HG03103 (cell line): ENCODE results near the gene UBE2L6.
A peak's percentile ranks its signal among the peaks of the same experiment; 100 is the strongest.

Experiments used
- ATAC-seq: cut with Tn5 transposase; IDR thresholded peaks from one replicate; pipeline ENCODE4 v1.9.1; 2021; ENCODE audit warnings: low read depth; ENCODE audit not compliant: unreplicated experiment

UBE2L6 gene

DNA sequence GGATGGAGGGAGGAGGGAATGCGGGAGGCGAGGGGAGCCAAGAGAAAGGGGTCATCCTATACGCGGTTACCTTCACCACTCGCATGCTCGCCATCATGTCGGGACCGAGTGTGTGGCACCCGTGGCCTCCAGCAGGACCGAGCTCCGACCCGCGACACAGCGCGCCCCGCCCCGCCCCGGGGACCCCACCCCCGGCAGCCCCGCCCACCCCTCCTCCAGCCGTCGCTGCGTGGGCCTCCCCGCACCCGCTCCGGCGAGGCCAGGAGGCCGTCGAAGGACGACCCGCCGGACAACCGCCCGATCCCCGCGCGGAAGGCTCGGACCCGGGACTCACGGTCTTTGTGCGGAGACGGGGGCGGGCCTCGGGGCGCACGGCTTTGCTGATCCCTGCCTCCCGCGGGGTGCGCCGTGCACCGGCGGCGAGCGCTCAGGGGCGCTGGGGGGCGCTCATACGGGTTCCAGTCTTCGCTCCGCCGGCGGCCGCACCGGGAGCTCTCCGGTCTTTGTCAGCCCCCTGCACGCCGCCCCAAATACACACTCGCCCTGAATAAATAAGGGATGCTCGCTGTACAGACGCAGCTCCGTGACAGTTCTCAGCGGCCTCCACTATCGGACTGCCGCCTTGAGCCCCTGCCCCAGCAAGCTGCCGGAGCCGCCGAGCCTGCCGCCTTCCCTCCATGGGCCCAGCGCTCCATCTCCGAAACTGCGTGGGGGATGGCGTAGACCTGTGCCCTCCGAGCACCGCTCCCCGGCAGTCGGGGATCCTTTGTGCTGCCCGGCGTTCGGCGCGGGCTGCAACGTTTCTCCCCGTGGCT, at the start of gene UBE2L6:
Gene UBE2L6, minus strand, starts transcription at position 158 of the 815 bp plus-strand sequence. Its CDS starts 61 bp downstream, at position 97.
- ATAC-seq = peak; percentile 63

DNA sequence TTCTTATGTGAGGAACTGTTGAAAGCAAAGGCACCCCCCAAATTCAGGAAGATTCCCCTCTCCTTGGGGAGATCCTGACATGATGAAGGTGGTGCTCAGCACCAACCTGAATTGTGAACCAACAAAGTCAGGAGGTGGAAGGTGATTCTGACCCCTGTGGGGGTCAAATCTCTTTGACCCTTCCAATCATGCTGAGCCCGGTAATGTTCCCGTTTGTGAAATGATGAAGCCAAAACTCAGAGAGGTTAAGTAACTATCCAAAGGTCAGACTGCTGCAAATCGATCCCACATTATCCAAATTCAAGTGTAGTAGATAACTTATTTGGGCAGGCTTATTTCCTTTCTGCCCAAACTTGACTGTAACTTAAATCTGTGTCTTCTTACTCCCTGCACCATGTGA, 49.1 kb upstream of the UBE2L6 start:
- ATAC-seq = no peak

DNA sequence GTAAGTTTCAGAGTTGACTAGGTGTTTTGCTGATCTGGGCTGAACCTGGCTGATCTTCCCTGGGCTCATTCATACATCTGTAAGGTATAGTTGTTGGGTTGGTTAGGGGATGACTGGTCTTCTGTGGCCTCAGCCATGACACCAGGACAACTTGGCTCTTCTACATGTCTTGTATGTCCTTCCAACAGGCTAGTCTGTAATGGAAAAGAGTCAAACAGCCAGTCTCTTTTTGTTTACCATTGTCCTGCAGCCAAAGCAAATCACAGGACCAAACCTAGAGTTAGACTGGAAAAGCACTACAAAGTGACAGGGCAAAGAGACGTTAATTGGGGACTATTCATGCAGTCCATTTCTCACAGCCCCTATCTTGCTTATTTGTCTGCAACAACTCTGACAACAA, 47.8 kb upstream of the UBE2L6 start:
- ATAC-seq = no peak

DNA sequence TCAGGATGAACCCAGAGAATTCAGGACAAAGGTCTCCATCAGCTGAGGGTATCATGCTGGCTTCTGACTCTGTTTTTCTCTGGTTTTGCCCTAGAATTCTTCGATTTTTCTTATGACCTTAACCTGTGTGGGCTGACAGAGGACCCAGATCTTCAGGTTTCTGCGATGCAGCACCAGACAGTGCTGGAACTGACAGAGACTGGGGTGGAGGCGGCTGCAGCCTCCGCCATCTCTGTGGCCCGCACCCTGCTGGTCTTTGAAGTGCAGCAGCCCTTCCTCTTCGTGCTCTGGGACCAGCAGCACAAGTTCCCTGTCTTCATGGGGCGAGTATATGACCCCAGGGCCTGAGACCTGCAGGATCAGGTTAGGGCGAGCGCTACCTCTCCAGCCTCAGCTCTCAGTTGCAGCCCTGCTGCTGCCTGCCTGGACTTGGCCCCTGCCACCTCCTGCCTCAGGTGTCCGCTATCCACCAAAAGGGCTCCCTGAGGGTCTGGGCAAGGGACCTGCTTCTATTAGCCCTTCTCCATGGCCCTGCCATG, 46.8 kb upstream of the UBE2L6 start:
- ATAC-seq = no peak

DNA sequence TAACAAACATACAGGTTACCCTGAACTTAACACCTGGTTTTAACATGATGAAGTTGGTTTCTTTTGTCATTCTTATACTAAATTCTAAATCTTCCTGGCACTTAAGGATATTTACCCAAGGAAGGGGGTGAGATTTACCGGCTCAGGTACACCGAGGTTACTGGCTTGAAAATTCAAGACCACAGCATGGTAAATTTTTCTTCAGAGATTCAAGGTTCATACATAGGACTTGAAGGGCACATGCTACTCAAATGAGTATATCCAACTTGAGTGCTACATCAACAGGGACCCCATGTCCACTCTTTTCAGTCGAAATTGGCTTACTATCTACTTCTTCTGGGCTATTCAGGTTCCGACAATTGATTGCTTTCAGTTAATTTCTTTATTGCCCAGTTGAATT, 42.7 kb upstream of the UBE2L6 start:
- ATAC-seq = no peak

DNA sequence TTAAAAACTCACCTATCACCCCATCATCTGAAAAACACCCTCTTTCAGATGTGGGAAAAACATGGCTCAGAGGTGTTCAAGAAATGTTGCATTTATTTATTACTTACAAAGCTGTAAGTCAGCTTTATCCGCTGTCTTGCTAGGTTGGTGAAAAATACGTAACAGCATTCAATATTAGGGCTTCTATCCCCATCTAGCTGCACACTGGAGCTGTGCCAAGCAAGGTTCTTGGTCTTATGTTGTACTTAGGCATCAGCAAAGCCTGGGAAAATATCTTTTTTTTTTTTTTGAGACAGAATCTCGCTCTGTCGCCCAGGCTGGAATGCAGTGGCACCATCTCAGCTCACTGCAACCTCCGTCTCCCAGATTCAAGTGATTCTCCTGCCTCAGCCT, 37.6 kb upstream of the UBE2L6 start:
- ATAC-seq = no peak

DNA sequence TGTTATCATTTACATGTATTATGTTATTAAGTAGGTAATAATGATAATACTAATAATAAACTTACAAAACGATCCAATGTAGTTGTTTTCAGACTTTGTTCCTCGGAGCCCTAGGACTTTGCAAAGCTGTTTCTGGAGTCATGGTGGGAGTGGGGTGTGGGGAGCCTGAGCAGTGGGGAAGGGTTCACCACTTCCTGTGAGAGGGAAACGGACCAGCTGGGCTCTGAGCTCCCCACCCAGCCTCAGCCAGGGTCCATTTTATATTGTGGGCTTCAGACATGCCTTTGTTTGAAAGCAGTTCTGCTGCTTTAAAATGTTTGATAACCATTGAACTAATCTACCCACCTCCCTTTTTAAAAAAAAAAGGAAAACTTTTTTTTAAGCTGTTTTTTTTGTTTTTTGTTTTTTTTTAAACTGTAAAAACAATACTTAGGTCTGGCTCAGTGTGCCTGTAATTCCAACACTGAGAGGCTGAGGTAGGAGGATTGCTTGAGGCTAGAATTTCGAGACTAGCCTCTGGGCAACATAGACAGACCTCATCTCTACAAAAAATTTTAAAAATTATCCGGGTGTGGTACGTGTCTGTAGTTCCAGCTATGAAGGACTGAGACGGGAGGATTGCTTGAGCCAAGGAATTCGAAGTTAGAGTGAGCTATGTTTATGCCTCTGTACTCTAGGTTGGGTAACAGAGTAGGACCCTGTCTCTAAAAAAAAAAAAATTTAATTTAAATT, 37.0 kb upstream of the UBE2L6 start:
- ATAC-seq = no peak

DNA sequence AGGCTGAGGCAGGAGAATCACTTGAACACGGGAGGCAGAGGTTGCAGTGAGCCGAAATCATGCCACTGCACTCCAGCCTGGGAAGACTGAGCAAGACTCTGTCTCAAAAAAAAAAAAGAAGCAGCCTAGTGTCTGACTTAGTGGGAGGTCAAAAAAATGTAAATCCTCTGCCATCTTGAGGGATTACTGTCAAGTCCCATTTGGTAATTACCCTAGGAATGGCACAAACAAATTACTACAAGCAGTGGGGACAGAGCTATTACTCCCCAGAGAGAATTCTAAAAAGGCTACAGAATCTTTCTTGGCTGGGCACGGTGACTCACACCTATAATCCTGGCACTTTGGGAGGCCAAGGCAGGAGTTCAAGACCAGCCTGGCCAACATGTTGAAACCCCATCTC, 33.8 kb upstream of the UBE2L6 start:
- ATAC-seq = no peak

DNA sequence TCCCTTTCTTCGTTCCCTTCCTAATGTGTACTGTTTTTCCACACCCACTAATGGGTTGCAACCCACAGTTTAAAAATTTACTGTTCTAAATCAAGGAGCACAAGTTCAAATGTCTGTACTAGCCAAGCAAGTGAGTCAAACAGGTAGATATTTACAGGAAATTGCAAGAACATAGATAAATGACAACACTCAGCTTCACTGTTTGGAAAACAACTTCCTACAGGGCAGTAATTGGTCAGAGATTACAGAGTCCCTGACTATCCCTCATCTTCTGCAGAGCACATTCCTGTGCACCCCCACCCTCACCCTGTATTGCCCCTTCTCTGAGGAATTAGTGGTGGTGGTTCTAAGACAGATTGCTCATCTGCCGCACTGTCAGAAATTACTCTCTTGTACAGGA, 31.9 kb upstream of the UBE2L6 start:
- ATAC-seq = no peak

DNA sequence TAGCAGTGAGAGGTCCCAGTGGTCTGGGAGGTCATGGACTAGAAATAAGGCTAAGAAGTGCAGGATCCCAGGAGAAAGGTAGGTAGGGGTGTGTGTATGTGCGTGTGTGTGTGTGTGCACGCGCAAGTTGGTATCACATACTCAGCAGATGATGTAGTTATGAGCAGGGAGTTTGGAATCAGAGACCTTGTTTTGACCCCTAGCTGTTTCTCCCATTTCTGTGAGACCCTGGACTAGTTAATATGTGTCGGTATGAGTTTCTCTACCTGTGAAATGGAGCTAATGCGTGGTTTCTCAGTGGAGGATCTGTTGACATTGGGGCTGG, 31.3 kb upstream of the UBE2L6 start:
- ATAC-seq = no peak

DNA sequence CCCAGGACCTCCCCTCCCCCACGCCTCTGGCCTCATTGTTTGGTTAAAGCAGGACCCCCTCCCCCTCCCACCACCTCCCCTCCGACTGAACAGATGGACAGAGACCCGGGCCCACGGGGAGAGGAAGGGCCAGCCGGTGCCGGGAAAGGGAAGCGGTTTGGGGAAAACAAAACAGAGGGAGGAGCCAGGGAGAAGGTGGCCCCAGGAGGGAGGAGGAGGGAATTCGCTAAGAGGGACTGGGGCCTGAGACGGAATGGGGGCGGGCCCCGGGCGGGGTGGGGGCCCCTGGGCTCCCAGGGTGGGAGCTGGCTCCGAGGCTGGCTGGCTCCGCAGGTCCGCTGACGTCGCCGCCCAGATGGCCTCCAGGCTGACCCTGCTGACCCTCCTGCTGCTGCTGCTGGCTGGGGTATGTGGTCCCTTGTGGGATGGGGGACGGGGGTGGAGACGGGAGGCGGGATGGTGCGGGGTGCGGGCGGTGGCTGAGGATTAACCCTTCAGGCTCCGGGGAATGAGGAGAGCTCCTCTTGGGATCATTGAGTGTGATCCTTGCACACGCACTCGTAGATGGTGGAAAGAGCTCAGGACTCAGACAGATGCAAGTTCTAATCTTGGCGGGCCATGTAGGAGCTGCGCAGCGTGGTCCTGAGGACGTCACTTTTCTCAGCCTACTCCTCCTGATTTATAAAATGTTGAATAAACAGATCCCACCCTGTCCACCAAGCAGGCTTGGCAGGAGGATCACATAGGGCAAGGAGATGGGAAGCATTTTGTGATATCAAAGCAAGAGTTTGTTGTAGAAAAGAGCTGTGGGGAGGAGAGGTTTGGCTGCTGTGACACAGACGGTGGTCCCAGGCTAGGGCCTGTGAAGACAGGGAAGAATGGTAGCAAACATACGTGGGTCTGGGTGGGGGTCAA, 30.7 kb upstream of the UBE2L6 start:
- no peak for ATAC-seq

DNA sequence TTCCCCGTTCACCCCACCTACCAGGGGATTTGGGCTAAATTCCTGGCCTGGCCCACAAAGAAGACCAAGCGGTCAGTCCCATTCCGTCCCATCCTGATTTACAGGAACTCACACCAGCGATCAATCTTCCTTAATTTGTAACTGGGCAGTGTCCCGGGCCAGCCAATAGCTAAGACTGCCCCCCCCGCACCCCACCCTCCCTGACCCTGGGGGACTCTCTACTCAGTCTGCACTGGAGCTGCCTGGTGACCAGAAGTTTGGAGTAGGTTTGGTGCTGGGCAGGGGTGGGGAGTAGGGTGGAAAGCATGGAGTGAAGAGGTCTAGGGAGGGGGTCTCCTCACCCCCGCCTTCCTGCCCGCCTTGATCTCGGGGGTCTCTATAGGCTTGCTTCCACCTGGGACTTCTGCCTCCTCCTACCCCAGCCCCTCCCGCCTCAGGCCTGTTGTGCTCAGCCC, 30.0 kb upstream of the UBE2L6 start, which contains the start of gene SERPING1:
Gene SERPING1, plus strand, starts transcription at position 225 of the 455 bp plus-strand sequence. CDS start 586 bp downstream, outside the sequence.
- no peak for ATAC-seq

DNA sequence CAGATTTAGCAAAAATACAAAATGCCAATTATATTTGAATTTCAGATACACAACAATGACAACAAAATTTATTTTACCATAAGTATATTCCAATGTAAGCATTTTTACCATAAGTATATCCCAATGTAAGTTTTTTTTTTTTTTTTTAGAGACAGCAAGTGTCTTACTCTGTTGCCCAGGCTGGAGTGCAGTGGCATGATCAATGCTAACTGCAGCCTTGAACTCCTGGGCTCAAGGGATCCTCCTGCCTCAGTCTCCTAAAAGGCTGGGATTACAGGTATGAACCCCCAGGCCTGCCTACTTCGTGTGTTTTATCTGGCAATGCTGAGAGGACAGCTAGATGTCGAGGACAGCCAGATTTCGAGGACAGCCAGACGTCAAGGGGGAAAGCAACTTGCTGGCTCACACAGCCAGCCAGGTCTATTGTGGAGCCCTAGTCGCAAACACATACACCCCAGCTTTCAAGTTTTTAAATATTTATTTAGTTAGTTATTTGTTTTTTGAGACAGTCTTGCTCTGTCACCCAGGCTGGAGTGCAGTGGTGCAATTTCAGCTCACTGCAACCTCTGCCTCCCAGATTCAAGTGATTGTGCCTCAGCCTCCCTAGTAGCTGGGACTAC, 28.9 kb upstream of the UBE2L6 start:
- ATAC-seq = no peak

DNA sequence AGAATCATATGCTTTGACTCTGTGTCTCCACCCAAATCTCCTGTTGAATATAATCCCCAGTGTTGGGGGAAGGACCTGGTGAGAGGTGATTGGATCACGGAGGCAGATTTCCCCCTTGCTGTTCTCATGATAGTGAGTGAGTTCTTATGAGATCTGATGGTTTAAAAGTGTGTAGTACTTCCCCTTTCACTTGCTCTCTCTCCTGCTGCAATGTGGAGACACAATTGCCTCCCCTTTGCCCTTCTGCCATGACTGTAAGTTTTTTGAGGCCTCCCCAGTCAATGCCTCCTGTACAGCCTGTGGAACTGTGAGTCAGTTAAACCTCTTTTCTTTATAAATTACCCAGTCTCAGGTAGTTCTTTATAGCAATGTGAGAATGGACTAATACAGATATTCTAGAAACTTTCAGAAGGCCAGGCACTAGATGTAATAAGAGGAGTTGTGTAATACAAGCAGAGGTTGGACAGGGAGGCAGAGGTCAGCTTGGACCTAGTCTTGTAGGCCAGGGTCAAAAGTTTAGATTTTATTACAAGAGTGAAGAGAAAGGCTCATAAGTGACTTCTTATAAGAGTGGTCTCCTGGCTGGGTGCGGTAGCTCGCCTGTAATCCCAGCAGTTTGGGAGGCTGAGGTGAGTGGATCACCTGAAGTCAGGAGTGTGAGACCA, 20.7 kb upstream of the UBE2L6 start:
- no peak for ATAC-seq

DNA sequence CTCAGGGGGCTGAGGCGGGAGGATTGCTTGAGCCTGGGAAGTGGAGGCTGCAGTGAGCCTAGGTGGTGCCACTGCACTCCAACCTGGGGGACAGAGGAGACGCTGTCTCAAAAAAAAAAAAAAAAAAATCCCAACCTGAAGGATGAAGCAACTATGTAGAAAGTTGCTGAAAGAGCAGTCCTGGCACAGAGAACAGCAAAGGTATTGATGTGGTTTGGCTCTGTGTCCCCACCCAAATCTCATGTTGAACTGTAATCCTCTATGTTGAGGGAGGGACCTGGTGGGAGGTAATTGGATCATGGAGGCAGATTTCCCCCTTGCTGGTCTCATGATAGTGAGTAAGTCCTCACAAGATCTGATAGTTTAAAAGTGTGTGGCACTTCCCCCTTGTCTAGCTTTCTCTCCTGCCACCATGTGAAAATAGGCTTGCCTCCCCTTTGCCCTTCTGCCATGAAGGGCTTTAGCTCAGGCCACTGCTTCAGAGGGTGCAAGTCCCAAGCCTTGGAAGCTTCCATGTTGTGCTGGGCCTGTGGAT, 19.3 kb upstream of the UBE2L6 start:
- no peak for ATAC-seq

DNA sequence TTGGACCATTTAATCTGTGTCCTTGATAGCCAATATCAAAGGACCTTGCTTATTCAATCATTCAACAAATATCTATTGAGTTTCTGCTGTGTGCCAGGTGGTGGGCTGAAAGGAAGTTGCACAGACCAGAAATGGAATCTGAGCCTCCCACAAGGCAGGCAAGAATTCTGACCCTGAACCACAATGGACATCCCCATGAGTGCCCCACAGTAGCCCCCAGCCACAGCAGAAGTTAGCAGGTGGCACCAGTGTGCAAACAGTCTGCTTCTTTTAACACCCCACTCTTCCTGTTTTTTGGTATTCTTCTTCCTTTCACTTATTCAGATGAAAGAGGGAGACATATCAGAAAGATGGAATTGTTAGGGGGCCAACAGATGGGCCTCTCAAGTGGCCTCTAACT, 17.8 kb upstream of the UBE2L6 start:
- ATAC-seq = no peak

DNA sequence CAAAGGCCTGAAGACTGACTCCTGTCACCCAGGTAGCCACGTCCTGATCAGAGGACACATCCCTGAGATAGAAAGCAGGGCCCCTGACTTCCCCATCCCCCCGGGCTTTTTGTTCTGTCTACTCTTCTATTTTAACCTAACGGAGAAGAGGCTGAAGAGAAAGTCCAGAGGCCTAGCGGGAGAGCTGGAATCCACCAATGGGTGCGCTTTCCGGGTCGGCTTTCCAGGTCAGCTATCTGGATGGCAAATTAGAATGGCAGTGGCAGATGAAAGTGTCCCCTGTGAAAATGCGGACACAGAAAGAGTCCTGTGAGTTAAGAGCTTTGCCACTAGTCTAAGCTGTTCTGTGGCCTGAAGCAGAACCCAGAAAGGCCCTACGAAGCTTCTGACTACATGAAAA, 16.9 kb upstream of the UBE2L6 start:
- ATAC-seq = no peak

DNA sequence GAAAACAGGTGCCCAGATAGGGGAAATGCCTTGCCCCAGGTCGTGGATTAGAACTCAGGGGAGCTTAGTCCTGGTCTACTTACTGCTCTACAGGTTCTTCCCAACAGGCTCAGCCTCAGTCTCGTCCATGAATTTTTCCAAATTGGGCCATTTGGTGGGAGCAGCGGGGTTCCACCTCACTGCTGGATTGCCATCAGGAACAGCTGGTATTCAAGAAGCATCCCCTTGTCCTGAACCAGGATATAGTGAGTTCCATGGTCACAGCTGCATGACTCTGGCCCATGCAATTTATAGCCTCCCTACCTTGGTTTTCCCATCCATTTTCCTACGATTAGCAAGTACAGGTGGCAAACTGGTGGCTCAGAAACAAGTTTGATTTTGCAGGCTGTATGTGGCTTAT, 6.6 kb upstream of the UBE2L6 start:
- no peak for ATAC-seq

DNA sequence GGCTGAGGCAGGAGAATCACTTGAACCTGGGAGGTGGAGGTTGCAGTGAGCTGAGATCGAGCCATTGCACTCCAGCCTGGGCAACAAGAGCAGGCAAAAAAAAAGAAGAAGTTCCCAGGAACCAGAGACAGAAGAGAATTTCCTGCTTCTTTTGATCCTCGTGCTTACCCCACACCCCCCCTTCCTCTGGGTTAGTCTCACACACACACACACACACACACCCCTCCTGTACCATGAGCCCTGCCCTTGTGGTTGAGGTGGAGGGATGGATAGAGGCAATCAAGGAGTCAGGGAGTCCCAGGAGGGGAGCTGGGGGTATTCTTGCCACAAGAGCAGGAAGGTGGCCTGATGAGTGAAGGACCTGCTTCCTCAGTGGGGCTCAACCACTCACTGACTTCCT, 4.1 kb upstream of the UBE2L6 start:
- ATAC-seq = no peak
